Smooth muscle cell (in vitro differentiated cells): ENCODE measurements around the gene MVK. TPM values are rescaled to one million over a fixed set of nuclear protein-coding genes. Genes with fewer than 3 reads are reported as not detected.

Experiments used
- DNase-seq: peaks from one replicate; lab custom pipeline; 2025; ENCODE audit not compliant: unreplicated experiment; lab: John Stamatoyannopoulos, UW
- H2AFZ ChIP-seq: fragments of 200-600 bp; sonication (generic); 2 replicates; pipeline ENCODE4 v1.6.0; 2016; ENCODE audit warnings: antibody characterized with exemption, low read depth, mild to moderate bottlenecking
- H3F3A ChIP-seq: fragments of 200-600 bp; sonication (generic); 2 replicates; pipeline ENCODE4 v1.6.0; 2017; ENCODE audit warnings: antibody characterized with exemption, low read depth
- H3K27ac ChIP-seq: fragments of 200-600 bp; sonication (generic); 2 replicates; pipeline ENCODE4 v1.5.1; 2016; ENCODE audit warnings: low read depth, mild to moderate bottlenecking
- H3K27me3 ChIP-seq: fragments of 200-600 bp; sonication (generic); 2 replicates; pipeline ENCODE4 v1.6.1; 2016; ENCODE audit warnings: low read depth, mild to moderate bottlenecking
- H3K36me3 ChIP-seq: fragments of 200-600 bp; sonication (generic); 2 replicates; pipeline ENCODE4 v1.5.1; 2016; ENCODE audit warnings: low read depth
- H3K4me1 ChIP-seq: fragments of 200-600 bp; sonication (generic); 2 replicates; pipeline ENCODE4 v1.5.1; 2016; ENCODE audit warnings: low read depth
- H3K4me2 ChIP-seq: fragments of 200-600 bp; sonication (generic); 2 replicates; pipeline ENCODE4 v1.6.0; 2016; ENCODE audit warnings: mild to moderate bottlenecking
- H3K4me3 ChIP-seq: fragments of 200-600 bp; sonication (generic); 2 replicates; pipeline ENCODE4 v1.5.1; 2016; ENCODE audit warnings: mild to moderate bottlenecking
- H3K79me2 ChIP-seq: fragments of 200-600 bp; sonication (generic); 2 replicates; pipeline ENCODE4 v1.6.0; 2016; ENCODE audit warnings: low read depth, mild to moderate bottlenecking
- H3K9ac ChIP-seq: fragments of 200-600 bp; sonication (generic); 2 replicates; pipeline ENCODE4 v1.6.0; 2016; ENCODE audit warnings: low read depth
- H3K9me3 ChIP-seq: fragments of 200-600 bp; sonication (generic); replicated peaks from 2 replicates; pipeline ENCODE4 v1.5.1; 2016; ENCODE audit warnings: low read depth
- H4K20me1 ChIP-seq: fragments of 200-600 bp; sonication (generic); 2 replicates; pipeline ENCODE4 v1.6.0; 2016; ENCODE audit warnings: low read depth
- CTCF ChIP-seq: fragments of 200-600 bp; sonication (generic); IDR thresholded peaks from 2 replicates; pipeline ENCODE4 v1.5.1; 2017; ENCODE audit warnings: borderline replicate concordance, mild to moderate bottlenecking, antibody characterized with exemption; ENCODE audit not compliant: insufficient read depth, poor library complexity, severe bottlenecking
- WGBS: methylation state at CpG from one replicate; pipeline ENCODE4 v1.1.7; 2016; ENCODE audit warnings: low lambda C conversion rate; 5-methylcytosine and 5-hydroxymethylcytosine counted together
- polyA plus RNA-seq: library from polyadenylated mRNA; unstranded; fragments of >200 nt; fragmentation: Nextera tagmentation; extraction: Ambion mirVana; gene quantifications from 2 replicates; pipeline ENCODE4 v1.2.1, GENCODE V29; 2016
- total RNA-seq: library from RNA; depleted of rRNA; stranded (reverse); fragments of >200 nt; gene quantifications from 2 replicates; pipeline ENCODE4 v1.2.3, GENCODE V29; 2014

The MVK gene
- total and polyA plus RNA-seq, 2 experiments from 2014 or later, result 16.3 to 21.1 TPM

GRCh38 chr12:109589240-109589590 is 15.6 kb downstream of the MVK start:
- Histone ChIP-seq H3K4me2 (no peak overlapping the region), H3K9me3 (no peaks in the 10 kb centered on the region), H3K4me1 (peaks cover 11% of the 10 kb centered on the region), H3F3A (no peaks in the 10 kb centered on the region), H3K9ac (no peak overlapping the region), H3K36me3 (no peaks in the 10 kb centered on the region), H2AFZ (no peak overlapping the region), H3K27me3 (no peaks in the 10 kb centered on the region), H3K27ac (no peak overlapping the region), H3K79me2 (no peaks in the 10 kb centered on the region), H4K20me1 (peaks cover 16% of the 10 kb centered on the region), H3K4me3 (no peak overlapping the region)
- no peak for TF ChIP-seq CTCF
- 86% methylated on average over 7 of the region's 7 CpGs for WGBS
- no peak for DNase-seq

GRCh38 chr12:109589691-109590245 is 16.2 kb downstream of the MVK start:
- no peak overlapping the region for H3K27ac ChIP-seq
- H3K4me1 ChIP-seq, result peaks cover 11% of the 10 kb centered on the region
- H3K79me2 ChIP-seq, result no peaks in the 10 kb centered on the region
- no peak for TF ChIP-seq CTCF
- H3K4me3 ChIP-seq, result no peak overlapping the region
- H3K36me3 ChIP-seq, result no peaks in the 10 kb centered on the region
- no peak overlapping the region for H3K9ac ChIP-seq
- no peak overlapping the region for H2AFZ ChIP-seq
- H4K20me1 ChIP-seq, result peaks cover 11% of the 10 kb centered on the region
- no peaks in the 10 kb centered on the region for H3K9me3 ChIP-seq
- no peak for DNase-seq
- H3F3A ChIP-seq, result peaks cover 1% of the 10 kb centered on the region
- H3K4me2 ChIP-seq, result no peak overlapping the region
- 96% methylated on average over 16 of the region's 16 CpGs for WGBS
- H3K27me3 ChIP-seq, result no peaks in the 10 kb centered on the region

- H3K9ac ChIP-seq, result no peak overlapping the region
- H2AFZ ChIP-seq, result no peak overlapping the region
- TF ChIP-seq CTCF, result no peak
- WGBS, result 98% methylated on average over 8 of the region's 8 CpGs
- H3K79me2 ChIP-seq, result no peaks in the 10 kb centered on the region
- H3K4me3 ChIP-seq, result no peak overlapping the region
- H4K20me1 ChIP-seq, result peaks cover 3% of the 10 kb centered on the region
- no peak overlapping the region for H3K4me2 ChIP-seq
- peaks cover 4% of the 10 kb centered on the region for H3F3A ChIP-seq
- H3K4me1 ChIP-seq, result peaks cover 11% of the 10 kb centered on the region
- no peak for DNase-seq
- no peaks in the 10 kb centered on the region for H3K27me3 ChIP-seq
- no peaks in the 10 kb centered on the region for H3K36me3 ChIP-seq
- H3K9me3 ChIP-seq, result no peaks in the 10 kb centered on the region
- no peak overlapping the region for H3K27ac ChIP-seq
Observed at GRCh38 chr12:109590566-109590965, 17.0 kb downstream of the MVK start.

GRCh38 chr12:109591041-109591440 is 17.4 kb downstream of the MVK start:
- Histone ChIP-seq H3K36me3 (no peaks in the 10 kb centered on the region), H3K9ac (no peak overlapping the region), H3F3A (peaks cover 4% of the 10 kb centered on the region), H3K9me3 (no peaks in the 10 kb centered on the region), H3K4me1 (peaks cover 11% of the 10 kb centered on the region), H3K79me2 (no peaks in the 10 kb centered on the region), H3K27me3 (no peaks in the 10 kb centered on the region), H4K20me1 (no peaks in the 10 kb centered on the region), H3K4me2 (no peak overlapping the region), H3K4me3 (no peak overlapping the region), H2AFZ (no peak overlapping the region), H3K27ac (no peak overlapping the region)
- WGBS, result 87% methylated on average over 10 of the region's 10 CpGs
- DNase-seq, result no peak
- TF ChIP-seq CTCF, result no peak
